ENCODE measurements around the gene SNX13.

SNX13 gene

DNA sequence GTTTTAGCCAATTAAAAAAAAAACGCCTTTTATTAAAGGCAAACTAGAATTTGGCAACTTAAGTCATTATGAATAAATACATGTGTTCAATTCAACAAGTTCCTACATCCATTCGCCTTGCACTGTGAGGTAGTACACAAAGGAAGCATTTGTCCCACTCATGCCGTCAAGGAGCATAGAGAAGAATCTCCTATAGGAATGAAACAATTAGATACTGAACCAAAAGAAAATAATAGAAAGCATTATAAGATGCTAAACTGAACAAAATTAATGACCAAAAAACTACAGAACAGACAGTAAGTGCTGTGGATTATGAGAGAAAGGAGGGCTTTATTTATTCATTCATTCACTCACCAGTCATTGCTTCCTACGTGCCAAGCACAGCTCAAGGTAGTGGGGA lies 42.2 kb downstream of the SNX13 start:
- Histone ChIP-seq H3K27ac (ENCODE audit: insufficient read depth, low read depth, low read length, poor library complexity, severe bottlenecking) (no peak overlapping the region), H3K36me3 (ENCODE audit: control insufficient read depth, insufficient read depth, low read length) (no peaks in the 10 kb centered on the region), H3K27me3 (ENCODE audit: control insufficient read depth, insufficient read depth, low read length, poor library complexity, severe bottlenecking) (no peaks in the 10 kb centered on the region), H3K4me1 (ENCODE audit: control insufficient read depth, insufficient read depth, low read length) (peaks cover 5% of the 10 kb centered on the region), H3K4me3 (ENCODE audit: insufficient read depth, low read depth, low read length) (no peak overlapping the region), H3K9me3 (ENCODE audit: control insufficient read depth, low read length) (no peaks in the 10 kb centered on the region)
- 93% methylated on average over 3 to 4 of the region's 4 CpGs for WGBS, 2 experiments

DNA sequence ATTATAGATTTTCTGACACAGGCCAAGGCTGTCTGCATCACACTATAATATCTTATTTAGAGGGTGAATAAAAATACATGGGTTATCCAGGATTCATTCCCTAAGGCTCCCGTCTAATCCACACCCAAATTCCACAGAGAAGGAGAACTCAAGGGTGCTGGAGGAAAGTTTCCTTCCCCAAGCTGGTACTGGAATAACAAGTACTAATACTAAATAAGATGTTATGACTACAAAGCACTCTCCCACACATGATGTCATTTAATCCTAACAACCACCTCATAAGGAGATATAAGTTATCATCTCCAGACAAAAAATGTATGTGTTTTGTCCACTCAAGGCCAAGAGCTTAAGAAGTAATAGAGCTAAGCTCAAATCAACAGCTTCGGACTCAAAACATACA lies 53.0 kb downstream of the SNX13 start:
- no peaks in the 10 kb centered on the region for H3K9me3 ChIP-seq (ENCODE audit: control insufficient read depth, low read length)
- H3K36me3 ChIP-seq (ENCODE audit: control insufficient read depth, insufficient read depth, low read length): no peaks in the 10 kb centered on the region
- 87 to 100% methylated on average over 1 to 2 of the region's 2 CpGs for WGBS, 2 experiments
- no peak overlapping the region for H3K4me3 ChIP-seq (ENCODE audit: insufficient read depth, low read depth, low read length)
- no peaks in the 10 kb centered on the region for H3K27me3 ChIP-seq (ENCODE audit: control insufficient read depth, insufficient read depth, low read length, poor library complexity, severe bottlenecking)
- no peak overlapping the region for H3K27ac ChIP-seq (ENCODE audit: insufficient read depth, low read depth, low read length, poor library complexity, severe bottlenecking)
- H3K4me1 ChIP-seq (ENCODE audit: control insufficient read depth, insufficient read depth, low read length): no peaks in the 10 kb centered on the region

DNA sequence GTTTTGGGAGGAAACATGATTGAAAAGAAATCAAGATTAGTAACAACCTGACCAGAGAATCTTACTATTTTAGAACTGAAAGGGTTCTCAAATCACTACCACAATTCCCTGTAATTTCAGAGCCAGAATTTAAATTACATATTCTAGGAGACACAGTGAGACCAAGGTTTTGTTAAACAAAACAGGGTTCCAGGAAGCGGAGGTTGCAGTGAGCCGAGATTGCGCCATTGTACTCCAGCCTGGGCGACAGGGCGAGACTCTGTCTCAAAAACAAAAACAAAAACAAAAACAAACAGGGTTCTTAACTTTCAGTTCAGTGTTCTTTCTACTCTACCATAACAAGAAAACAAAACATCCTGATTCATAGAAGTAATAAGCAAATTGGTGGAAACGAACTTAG lies 57.6 kb downstream of the SNX13 start:
- H3K27ac ChIP-seq (ENCODE audit: insufficient read depth, low read depth, low read length, poor library complexity, severe bottlenecking): no peak overlapping the region
- 67 to 69% methylated on average over 5 to 6 of the region's 6 CpGs for WGBS, 2 experiments
- H3K36me3 ChIP-seq (ENCODE audit: control insufficient read depth, insufficient read depth, low read length): no peaks in the 10 kb centered on the region

DNA sequence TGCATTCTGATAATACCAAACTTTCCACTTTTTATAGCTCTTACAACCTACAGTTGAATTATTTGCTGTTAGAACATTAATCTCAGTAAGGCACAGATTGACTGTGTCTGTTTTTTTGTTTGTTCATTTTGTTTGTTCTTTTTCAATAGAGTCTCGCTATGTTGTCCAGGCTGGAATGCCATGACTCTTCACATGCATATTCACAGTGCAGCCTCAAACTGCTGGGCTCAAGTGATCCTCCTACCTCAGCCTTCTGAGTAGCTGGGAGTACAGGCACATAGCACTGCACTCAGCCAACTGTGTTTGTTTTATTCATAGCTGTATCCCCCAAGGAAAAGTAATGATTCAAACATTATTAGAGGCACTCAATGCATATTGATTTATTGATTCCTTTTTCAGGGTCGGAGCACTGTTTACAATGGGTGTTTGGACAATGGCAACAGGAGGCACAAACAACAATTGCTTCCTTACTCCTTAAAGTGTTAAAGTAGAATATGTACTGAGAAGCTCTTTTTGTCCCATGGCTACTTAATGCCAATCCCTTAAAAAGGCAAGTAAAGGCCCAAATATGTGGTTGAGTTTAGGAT lies 61.1 kb downstream of the SNX13 start:
- WGBS, 2 experiments: 95 to 96% methylated on average over 2 of the region's 2 CpGs
- no peak overlapping the region for H3K27ac ChIP-seq (ENCODE audit: insufficient read depth, low read depth, low read length, poor library complexity, severe bottlenecking)
- H3K4me1 ChIP-seq (ENCODE audit: control insufficient read depth, insufficient read depth, low read length): no peaks in the 10 kb centered on the region
- no peaks in the 10 kb centered on the region for H3K9me3 ChIP-seq (ENCODE audit: control insufficient read depth, low read length)
- no peaks in the 10 kb centered on the region for H3K27me3 ChIP-seq (ENCODE audit: control insufficient read depth, insufficient read depth, low read length, poor library complexity, severe bottlenecking)
- H3K36me3 ChIP-seq (ENCODE audit: control insufficient read depth, insufficient read depth, low read length): no peaks in the 10 kb centered on the region
- H3K4me3 ChIP-seq (ENCODE audit: insufficient read depth, low read depth, low read length): no peak overlapping the region

More for the DNA sequence above, 57.6 kb downstream of the SNX13 start:
- no peak overlapping the region for H3K4me3 ChIP-seq (ENCODE audit: insufficient read depth, low read depth, low read length)
- no peaks in the 10 kb centered on the region for H3K27me3 ChIP-seq (ENCODE audit: control insufficient read depth, insufficient read depth, low read length, poor library complexity, severe bottlenecking)
- H3K4me1 ChIP-seq (ENCODE audit: control insufficient read depth, insufficient read depth, low read length): no peaks in the 10 kb centered on the region
- H3K9me3 ChIP-seq (ENCODE audit: control insufficient read depth, low read length): no peaks in the 10 kb centered on the region

DNA sequence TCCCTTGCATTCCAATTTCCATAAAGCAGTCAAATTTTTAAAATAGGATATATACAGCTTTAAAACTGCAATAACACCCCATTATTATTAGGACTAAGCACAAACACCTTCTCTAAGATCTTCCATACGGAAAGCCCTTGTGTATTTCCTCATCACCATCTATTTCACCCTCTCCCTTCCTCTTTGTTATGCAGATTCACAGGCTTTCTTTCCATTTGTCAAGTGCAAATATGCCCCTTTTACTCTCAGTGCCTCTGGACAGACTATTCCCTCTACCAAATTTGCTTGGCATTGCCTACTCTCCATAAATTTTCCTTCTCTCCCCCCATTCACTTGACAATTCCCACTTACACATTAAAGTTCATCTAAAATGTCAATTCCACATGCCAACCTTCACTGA lies 61.7 kb downstream of the SNX13 start:
- WGBS, 2 experiments: 29 to 31% methylated on average over 1 of the region's 1 CpG
- H3K9me3 ChIP-seq (ENCODE audit: control insufficient read depth, low read length): no peaks in the 10 kb centered on the region
- no peak overlapping the region for H3K27ac ChIP-seq (ENCODE audit: insufficient read depth, low read depth, low read length, poor library complexity, severe bottlenecking)
- no peaks in the 10 kb centered on the region for H3K36me3 ChIP-seq (ENCODE audit: control insufficient read depth, insufficient read depth, low read length)
- no peaks in the 10 kb centered on the region for H3K4me1 ChIP-seq (ENCODE audit: control insufficient read depth, insufficient read depth, low read length)
- H3K27me3 ChIP-seq (ENCODE audit: control insufficient read depth, insufficient read depth, low read length, poor library complexity, severe bottlenecking): no peaks in the 10 kb centered on the region
- no peak overlapping the region for H3K4me3 ChIP-seq (ENCODE audit: insufficient read depth, low read depth, low read length)

DNA sequence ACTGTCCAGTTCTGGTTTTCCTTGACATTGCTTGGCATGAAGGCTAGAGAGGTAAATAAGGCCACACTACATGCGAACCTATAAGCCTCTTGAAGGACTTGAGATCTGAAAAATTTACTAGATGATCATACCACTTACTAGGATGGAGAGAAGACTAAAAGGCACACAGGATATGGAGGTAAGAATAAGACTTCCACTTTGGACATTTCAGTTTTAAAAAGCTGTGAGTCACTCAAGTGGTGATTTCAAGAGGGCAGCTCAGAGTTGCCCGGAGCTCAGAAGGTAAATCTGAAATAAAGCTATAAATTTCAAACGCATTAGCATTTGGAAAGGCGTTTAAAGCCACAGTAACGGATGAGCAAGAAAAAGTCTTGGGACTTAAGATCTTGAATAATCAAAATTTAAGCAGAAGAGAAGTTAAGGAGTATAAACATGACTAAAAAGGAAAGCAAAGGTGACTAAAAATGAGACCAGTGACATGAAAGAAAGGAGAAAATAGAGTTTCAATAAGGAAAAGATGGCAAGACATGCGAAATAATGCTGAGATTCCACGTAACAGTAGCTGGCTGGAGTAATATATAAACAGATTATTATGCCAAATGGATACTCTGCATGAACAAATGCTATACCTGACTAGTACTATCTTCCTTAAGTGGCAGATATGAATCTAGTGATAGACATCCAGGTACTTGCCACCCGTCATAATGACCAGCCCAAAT lies 68.3 kb downstream of the SNX13 start:
- no peaks in the 10 kb centered on the region for H3K4me1 ChIP-seq (ENCODE audit: control insufficient read depth, insufficient read depth, low read length)
- no peak overlapping the region for H3K4me3 ChIP-seq (ENCODE audit: insufficient read depth, low read depth, low read length)
- H3K27ac ChIP-seq (ENCODE audit: insufficient read depth, low read depth, low read length, poor library complexity, severe bottlenecking): no peak overlapping the region
- no peaks in the 10 kb centered on the region for H3K27me3 ChIP-seq (ENCODE audit: control insufficient read depth, insufficient read depth, low read length, poor library complexity, severe bottlenecking)
- WGBS, 2 experiments: 83 to 86% methylated on average over 8 of the region's 8 CpGs
- H3K36me3 ChIP-seq (ENCODE audit: control insufficient read depth, insufficient read depth, low read length): peaks cover 3% of the 10 kb centered on the region
- H3K9me3 ChIP-seq (ENCODE audit: control insufficient read depth, low read length): no peaks in the 10 kb centered on the region

DNA sequence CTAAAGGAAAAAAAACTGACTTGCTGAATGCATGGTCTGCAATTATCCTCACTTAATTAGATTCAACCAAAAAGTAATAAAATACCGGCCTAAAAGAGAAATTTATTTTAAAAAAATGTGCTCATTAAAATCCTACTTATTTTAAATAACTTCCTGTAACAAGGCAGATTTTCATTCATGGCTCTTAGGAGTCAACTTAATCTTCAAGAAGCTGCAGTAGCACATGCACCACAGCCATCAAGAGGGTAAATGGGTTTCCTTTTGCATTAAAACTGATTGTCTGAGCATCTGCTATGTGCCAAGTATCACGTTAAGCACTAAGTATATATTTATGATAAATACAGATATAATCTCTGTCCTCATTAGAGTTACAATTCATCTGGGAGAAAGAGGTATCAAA lies 69.9 kb downstream of the SNX13 start:
- Histone ChIP-seq H3K27me3 (ENCODE audit: control insufficient read depth, insufficient read depth, low read length, poor library complexity, severe bottlenecking) (no peaks in the 10 kb centered on the region), H3K36me3 (ENCODE audit: control insufficient read depth, insufficient read depth, low read length) (peaks cover 4% of the 10 kb centered on the region), H3K4me3 (ENCODE audit: insufficient read depth, low read depth, low read length) (no peak overlapping the region), H3K4me1 (ENCODE audit: control insufficient read depth, insufficient read depth, low read length) (no peaks in the 10 kb centered on the region), H3K27ac (ENCODE audit: insufficient read depth, low read depth, low read length, poor library complexity, severe bottlenecking) (no peak overlapping the region), H3K9me3 (ENCODE audit: control insufficient read depth, low read length) (no peaks in the 10 kb centered on the region)
- WGBS, 2 experiments: 100% methylated on average over 1 of the region's 2 CpGs; no CpG with 5 or more reads in 1 of the 2 experiments

DNA sequence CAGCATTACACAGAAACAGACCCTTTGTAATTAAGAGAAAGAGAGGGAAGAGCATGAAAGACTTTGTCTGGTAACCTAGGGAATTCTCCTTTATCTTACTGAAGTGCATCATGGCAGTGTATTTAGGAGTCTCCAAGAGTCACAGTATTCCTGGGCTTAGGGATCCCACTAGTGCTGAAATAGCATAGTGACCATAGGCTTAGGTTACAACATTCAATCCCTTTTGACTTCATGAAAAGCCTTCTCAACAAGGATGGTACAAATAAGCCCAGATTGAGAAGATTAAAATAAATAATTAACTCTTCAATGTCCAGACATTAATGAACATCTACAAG lies 76.5 kb downstream of the SNX13 start:
- peaks cover 10% of the 10 kb centered on the region for H3K36me3 ChIP-seq (ENCODE audit: control insufficient read depth, insufficient read depth, low read length)
- H3K9me3 ChIP-seq (ENCODE audit: control insufficient read depth, low read length): no peaks in the 10 kb centered on the region
- H3K4me3 ChIP-seq (ENCODE audit: insufficient read depth, low read depth, low read length): no peak overlapping the region
- H3K4me1 ChIP-seq (ENCODE audit: control insufficient read depth, insufficient read depth, low read length): peaks cover 4% of the 10 kb centered on the region
- no peaks in the 10 kb centered on the region for H3K27me3 ChIP-seq (ENCODE audit: control insufficient read depth, insufficient read depth, low read length, poor library complexity, severe bottlenecking)
- H3K27ac ChIP-seq (ENCODE audit: insufficient read depth, low read depth, low read length, poor library complexity, severe bottlenecking): no peak overlapping the region

DNA sequence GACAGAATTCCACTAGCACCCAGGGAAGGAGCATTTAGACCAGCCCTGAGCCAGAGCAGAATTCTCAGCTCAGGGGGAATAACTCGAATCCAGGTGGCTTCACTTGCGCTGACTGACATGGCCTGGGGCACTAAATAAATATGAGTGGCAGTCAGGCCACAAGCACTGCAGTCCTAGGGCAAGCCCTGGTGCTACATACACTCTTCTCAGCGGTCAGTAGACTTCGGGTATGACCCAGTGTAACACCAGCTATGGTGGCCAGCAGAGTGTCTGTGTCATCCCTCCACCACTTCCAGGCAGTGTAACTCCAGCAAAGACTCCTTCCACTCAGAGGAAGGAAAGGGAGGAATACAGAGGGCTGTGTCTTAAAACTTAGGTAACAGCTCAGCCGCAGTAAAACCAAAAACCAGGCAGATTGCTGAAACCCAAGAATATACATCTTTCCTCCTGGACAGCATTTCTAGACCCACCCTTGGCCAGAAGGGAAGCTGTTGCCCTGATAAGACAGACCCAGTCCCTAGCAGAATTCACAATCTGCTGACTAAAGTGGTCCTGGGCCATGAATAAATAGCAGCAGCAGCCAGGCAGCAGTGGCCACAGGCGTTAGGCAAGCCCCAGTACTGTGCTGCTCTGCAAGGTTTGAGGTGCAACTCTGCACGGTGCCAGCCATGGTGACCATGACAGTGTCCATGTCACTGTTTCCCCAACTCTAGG lies 77.0 kb downstream of the SNX13 start:
- 92 to 94% methylated on average over 7 of the region's 7 CpGs for WGBS, 2 experiments
- Histone ChIP-seq H3K36me3 (ENCODE audit: control insufficient read depth, insufficient read depth, low read length) (peaks cover 10% of the 10 kb centered on the region), H3K4me3 (ENCODE audit: insufficient read depth, low read depth, low read length) (no peak overlapping the region), H3K4me1 (ENCODE audit: control insufficient read depth, insufficient read depth, low read length) (peaks cover 4% of the 10 kb centered on the region), H3K27ac (ENCODE audit: insufficient read depth, low read depth, low read length, poor library complexity, severe bottlenecking) (no peak overlapping the region), H3K27me3 (ENCODE audit: control insufficient read depth, insufficient read depth, low read length, poor library complexity, severe bottlenecking) (no peaks in the 10 kb centered on the region), H3K9me3 (ENCODE audit: control insufficient read depth, low read length) (no peaks in the 10 kb centered on the region)

DNA sequence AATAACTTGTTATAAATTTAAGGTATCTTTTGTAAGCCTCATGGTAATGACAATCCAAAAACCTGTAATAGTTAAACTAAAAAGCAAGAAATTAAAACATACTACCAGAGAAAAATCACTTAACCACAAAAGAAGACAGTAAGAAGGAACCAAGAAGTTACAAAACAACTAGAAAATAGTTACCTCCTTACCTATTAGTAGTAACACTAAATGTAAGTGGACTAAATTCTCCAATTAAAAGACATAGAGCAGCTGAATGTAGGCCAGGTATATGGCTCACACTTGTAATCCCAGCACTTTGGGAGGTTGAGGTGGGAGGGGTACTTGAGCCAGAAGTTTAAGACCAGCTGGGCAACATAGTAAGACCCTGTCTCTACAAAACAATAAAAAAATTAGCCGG lies 84.0 kb downstream of the SNX13 start:
- H3K27me3 ChIP-seq (ENCODE audit: control insufficient read depth, insufficient read depth, low read length, poor library complexity, severe bottlenecking): no peaks in the 10 kb centered on the region
- no peak overlapping the region for H3K27ac ChIP-seq (ENCODE audit: insufficient read depth, low read depth, low read length, poor library complexity, severe bottlenecking)
- WGBS, 2 experiments: 91 to 92% methylated on average over 1 of the region's 1 CpG
- H3K36me3 ChIP-seq (ENCODE audit: control insufficient read depth, insufficient read depth, low read length): peaks cover 3% of the 10 kb centered on the region
- H3K9me3 ChIP-seq (ENCODE audit: control insufficient read depth, low read length): no peaks in the 10 kb centered on the region
- H3K4me1 ChIP-seq (ENCODE audit: control insufficient read depth, insufficient read depth, low read length): no peaks in the 10 kb centered on the region
- H3K4me3 ChIP-seq (ENCODE audit: insufficient read depth, low read depth, low read length): no peak overlapping the region
